Ovary (tissue), 9 donors: ENCODE data around the gene SLC17A5. TPM values are rescaled to one million over a fixed set of nuclear protein-coding genes. Genes with fewer than 3 reads are reported as not detected.
"Not testable (repeated sequence)": the region's sequence is repeated elsewhere in the genome, so short reads cannot be mapped to it uniquely, and the experiment has no call there.

ENCODE experiments used
- DNase-seq, 5 donors: peaks; one replicate each; pipeline ENCODE4 v3.0.0-alpha.2; 2019 to 2020
- H3K27ac ChIP-seq, 2 donors: fragments of 200-600 bp; one replicate each; pipeline versions ENCODE4 v1.5.1 to v1.8.0; 2019 to 2022
- H3K27me3 ChIP-seq: fragments of 200-600 bp; one replicate; pipeline ENCODE4 v1.8.0; 2022
- H3K36me3 ChIP-seq: fragments of 200-600 bp; sonication (generic); one replicate; pipeline ENCODE4 v1.5.1; 2019
- H3K4me1 ChIP-seq: one replicate; pipeline ENCODE4 v1.8.1; 2013; ENCODE audit warnings: mild to moderate bottlenecking, moderate library complexity; ENCODE audit not compliant: insufficient read depth
- H3K4me3 ChIP-seq: fragments of 200-600 bp; sonication (generic); one replicate; pipeline ENCODE4 v1.5.1; 2017
- H3K9me3 ChIP-seq, 2 donors: fragments of 200-600 bp in 1 of 2; sonication (generic) in 1 of 2; one replicate each; pipeline versions ENCODE4 v1.5.1 to v1.8.1; 2013 to 2019; ENCODE audit warnings: mild to moderate bottlenecking in 1 of 2, moderate library complexity in 1 of 2
- CTCF ChIP-seq, 3 donors: fragments of 450-650 bp in 2 of 3; fragments of 200-600 bp in 1 of 3; IDR thresholded peaks; one replicate each; pipeline versions ENCODE4 v1.5.1 to v1.8.0; 2016 to 2022; ENCODE audit warnings: antibody characterized with exemption in 3 of 3, mild to moderate bottlenecking in 1 of 3
- EP300 ChIP-seq: sonication (generic); formaldehyde crosslinking; IDR thresholded peaks from one replicate; pipeline ENCODE4 v1.6.1; 2017; ENCODE audit warnings: antibody characterized with exemption
- POLR2A ChIP-seq: fragments of 450-650 bp; IDR thresholded peaks from one replicate; pipeline ENCODE4 v1.6.1; 2017; ENCODE audit warnings: antibody characterized with exemption, mild to moderate bottlenecking, moderate library complexity
- WGBS, 3 donors: extraction: QIAGEN DNeasy Blood & Tissue Kit in 1 of 3; methylation state at CpG; one replicate each; pipeline versions ENCODE4 v1.1.5 to v1.1.7; 2013 to 2017; 5-methylcytosine and 5-hydroxymethylcytosine counted together
- intact Hi-C, 4 donors: fragments of 100-400 bp; cut with DNase I; formaldehyde crosslinking; loops; one replicate each; pipeline versions ENCODE4 v1.11.0 to v1.15.1; 2022 to 2023
- polyA plus RNA-seq, 2 donors: library from polyadenylated mRNA; stranded (reverse); fragments of 200-250 nt in 1 of 2; fragments of 350-450 nt in 1 of 2; fragmentation: Illumina TruSeq in 1 of 2; extraction: RNeasy Lipid Tissue Mini Kit (QIAGEN cat#74804) in 1 of 2; gene quantifications; one replicate each; pipeline ENCODE4 v1.2.3, GENCODE V29; 2013 to 2014
- total RNA-seq, 7 donors: library from RNA; depleted of rRNA in 2 of 7; stranded (reverse); fragments of >200 nt in 2 of 7; fragmentation: NEBNext Ultra II Directional in 3 of 7; extraction: Animal tissue kit (Norgen Biotek cat#: 25700) in 3 of 7; gene quantifications; one replicate each; pipeline versions ENCODE4 v1.1.0 to v1.2.4, GENCODE V29; 2016 to 2023
- donor health status: DM: no; HTN: no; CAD: no; lungs with moderate emphysema.
- donor health status: DM: no; HTN: no; CAD: no.
- donor health status: Bipolar disorder and iron deficiency.
- donor health status: DM: yes; HTN: yes; CAD: no.
- donor health status: DM: no; HTN: no; CAD: no.
- donor health status: DM: yes; HTN: yes; CAD: no.

Gene SLC17A5
- total and polyA plus RNA-seq, 9 donors: 4.3 to 18.3 (median 7.0) TPM

- no peak for DNase-seq
- Histone ChIP-seq H3K27me3 (no peaks in the 10 kb centered on the region), H3K4me1 (no peaks in the 10 kb centered on the region), H3K9me3 (no peaks in the 10 kb centered on the region), H3K4me3 (no peak overlapping the region), H3K27ac (no peak overlapping the region), H3K36me3 (no peaks in the 10 kb centered on the region)
- TF ChIP-seq EP300: no peak
- no peak for TF ChIP-seq POLR2A
- TF ChIP-seq CTCF (IDR thresholded peaks at IDR 0.05): no peak
- intact Hi-C loops: no loop called here
Measured at GRCh38 chr6:73636048-73636447, 17.7 kb downstream of the SLC17A5 start.

- H3K36me3 ChIP-seq: no peaks in the 10 kb centered on the region
- H3K27ac ChIP-seq: no peak overlapping the region
- no peaks in the 10 kb centered on the region for H3K27me3 ChIP-seq
- no peaks in the 10 kb centered on the region for H3K4me1 ChIP-seq
- H3K9me3 ChIP-seq: no peaks in the 10 kb centered on the region
- DNase-seq: no peak
- intact Hi-C loops: no loop called here
- TF ChIP-seq POLR2A: no peak
- TF ChIP-seq EP300: no peak
- TF ChIP-seq CTCF (IDR thresholded peaks at IDR 0.05): no peak
- 94 to 97% (median 94%) methylated on average over 7 of the region's 7 CpGs for WGBS, 3 donors
- no peak overlapping the region for H3K4me3 ChIP-seq
Measured at GRCh38 chr6:73632346-73632745, 21.4 kb downstream of the SLC17A5 start.

GRCh38 chr6:73631849-73632248, 21.9 kb downstream of the SLC17A5 start:
- Histone ChIP-seq H3K36me3 (no peaks in the 10 kb centered on the region), H3K4me1 (no peaks in the 10 kb centered on the region), H3K4me3 (no peak overlapping the region), H3K27me3 (no peaks in the 10 kb centered on the region), H3K27ac (no peak overlapping the region), H3K9me3 (no peaks in the 10 kb centered on the region)
- intact Hi-C loops: no loop called here
- DNase-seq: no peak
- TF ChIP-seq EP300 (no peak), CTCF (IDR thresholded peaks at IDR 0.05) (no peak), POLR2A (no peak)
- WGBS, 3 donors: 84 to 89% (median 88%) methylated on average over 5 of the region's 5 CpGs

- Histone ChIP-seq H3K4me3 (no peak overlapping the region), H3K36me3 (no peaks in the 10 kb centered on the region), H3K27ac (no peak overlapping the region), H3K9me3 (no peaks in the 10 kb centered on the region), H3K27me3 (no peaks in the 10 kb centered on the region), H3K4me1 (no peaks in the 10 kb centered on the region)
- no peak for TF ChIP-seq CTCF (IDR thresholded peaks at IDR 0.05)
- DNase-seq: no peak
- 87 to 94% (median 92%) methylated on average over 4 of the region's 4 CpGs for WGBS, 3 donors
- intact Hi-C loops: no loop called here
Measured at GRCh38 chr6:73630401-73630800, 23.4 kb downstream of the SLC17A5 start.

- Histone ChIP-seq H3K4me3 (no peak overlapping the region), H3K4me1 (no peaks in the 10 kb centered on the region), H3K9me3 (no peaks in the 10 kb centered on the region), H3K36me3 (no peaks in the 10 kb centered on the region), H3K27me3 (no peaks in the 10 kb centered on the region), H3K27ac (no peak overlapping the region)
- intact Hi-C loops: no loop called here
- TF ChIP-seq EP300: no peak
- TF ChIP-seq POLR2A: no peak
- TF ChIP-seq CTCF (IDR thresholded peaks at IDR 0.05): no peak
- no peak for DNase-seq
- 96 to 99% (median 98%) methylated on average over 4 of the region's 4 CpGs for WGBS, 3 donors
Measured at GRCh38 chr6:73624896-73625295, 28.9 kb downstream of the SLC17A5 start.

GRCh38 chr6:73623480-73623879, 30.3 kb downstream of the SLC17A5 start:
- H3K27me3 ChIP-seq, H3K36me3 ChIP-seq, intact Hi-C loops, H3K4me1 ChIP-seq, H3K4me3 ChIP-seq, H3K27ac ChIP-seq, DNase-seq, H3K9me3 ChIP-seq: not testable (repeated sequence)
- WGBS, 3 donors: 91 to 99% (median 94%) methylated on average over 8 of the region's 8 CpGs

- H3K9me3 ChIP-seq, H3K36me3 ChIP-seq, H3K4me3 ChIP-seq, DNase-seq, H3K27me3 ChIP-seq, H3K4me1 ChIP-seq, intact Hi-C loops, H3K27ac ChIP-seq: not testable (repeated sequence)
- WGBS, 3 donors: 86 to 97% (median 89%) methylated on average over 8 of the region's 8 CpGs
Measured at GRCh38 chr6:73618082-73618481, 35.7 kb downstream of the SLC17A5 start.
